GM10266 (cell line): ENCODE measurements around the gene UBE2Z.

Experiments used
- DNase-seq: peaks from one replicate; pipeline ENCODE4 v3.0.0; 2012; ENCODE audit errors: extremely low spot score
- TF ChIP-seq, protein P1 (sequence below): IDR thresholded peaks from 2 replicates; pipeline ENCODE4 v1.5.1; 2012; ENCODE audit warnings: mild to moderate bottlenecking, low read depth; ENCODE audit not compliant: control insufficient read depth, insufficient read depth; ENCODE audit errors: missing control alignments

The UBE2Z gene

DNA sequence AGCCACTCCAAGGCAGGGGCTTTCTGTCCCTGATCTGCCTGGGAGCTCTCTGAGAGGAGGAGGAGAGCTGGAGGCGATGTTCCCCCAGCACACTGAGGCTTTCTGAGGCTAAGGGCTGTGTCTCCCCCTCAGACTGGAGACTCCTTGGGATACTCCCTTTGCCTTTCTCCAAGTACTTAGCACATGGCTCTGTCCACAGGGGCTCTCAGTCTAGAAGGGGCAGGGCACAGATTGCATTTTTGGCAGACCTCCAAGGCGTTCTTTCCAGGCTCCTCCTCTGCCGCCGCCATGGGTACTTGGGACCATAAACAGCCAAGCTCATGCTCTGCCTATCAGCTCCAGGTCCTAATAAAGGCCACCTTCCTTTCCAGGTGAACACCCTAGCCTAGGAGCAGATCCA lies 62.0 kb downstream of the UBE2Z start:
- DNase-seq = no peak
- TF ChIP-seq, protein P1, sequence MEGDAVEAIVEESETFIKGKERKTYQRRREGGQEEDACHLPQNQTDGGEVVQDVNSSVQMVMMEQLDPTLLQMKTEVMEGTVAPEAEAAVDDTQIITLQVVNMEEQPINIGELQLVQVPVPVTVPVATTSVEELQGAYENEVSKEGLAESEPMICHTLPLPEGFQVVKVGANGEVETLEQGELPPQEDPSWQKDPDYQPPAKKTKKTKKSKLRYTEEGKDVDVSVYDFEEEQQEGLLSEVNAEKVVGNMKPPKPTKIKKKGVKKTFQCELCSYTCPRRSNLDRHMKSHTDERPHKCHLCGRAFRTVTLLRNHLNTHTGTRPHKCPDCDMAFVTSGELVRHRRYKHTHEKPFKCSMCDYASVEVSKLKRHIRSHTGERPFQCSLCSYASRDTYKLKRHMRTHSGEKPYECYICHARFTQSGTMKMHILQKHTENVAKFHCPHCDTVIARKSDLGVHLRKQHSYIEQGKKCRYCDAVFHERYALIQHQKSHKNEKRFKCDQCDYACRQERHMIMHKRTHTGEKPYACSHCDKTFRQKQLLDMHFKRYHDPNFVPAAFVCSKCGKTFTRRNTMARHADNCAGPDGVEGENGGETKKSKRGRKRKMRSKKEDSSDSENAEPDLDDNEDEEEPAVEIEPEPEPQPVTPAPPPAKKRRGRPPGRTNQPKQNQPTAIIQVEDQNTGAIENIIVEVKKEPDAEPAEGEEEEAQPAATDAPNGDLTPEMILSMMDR = no peak

DNA sequence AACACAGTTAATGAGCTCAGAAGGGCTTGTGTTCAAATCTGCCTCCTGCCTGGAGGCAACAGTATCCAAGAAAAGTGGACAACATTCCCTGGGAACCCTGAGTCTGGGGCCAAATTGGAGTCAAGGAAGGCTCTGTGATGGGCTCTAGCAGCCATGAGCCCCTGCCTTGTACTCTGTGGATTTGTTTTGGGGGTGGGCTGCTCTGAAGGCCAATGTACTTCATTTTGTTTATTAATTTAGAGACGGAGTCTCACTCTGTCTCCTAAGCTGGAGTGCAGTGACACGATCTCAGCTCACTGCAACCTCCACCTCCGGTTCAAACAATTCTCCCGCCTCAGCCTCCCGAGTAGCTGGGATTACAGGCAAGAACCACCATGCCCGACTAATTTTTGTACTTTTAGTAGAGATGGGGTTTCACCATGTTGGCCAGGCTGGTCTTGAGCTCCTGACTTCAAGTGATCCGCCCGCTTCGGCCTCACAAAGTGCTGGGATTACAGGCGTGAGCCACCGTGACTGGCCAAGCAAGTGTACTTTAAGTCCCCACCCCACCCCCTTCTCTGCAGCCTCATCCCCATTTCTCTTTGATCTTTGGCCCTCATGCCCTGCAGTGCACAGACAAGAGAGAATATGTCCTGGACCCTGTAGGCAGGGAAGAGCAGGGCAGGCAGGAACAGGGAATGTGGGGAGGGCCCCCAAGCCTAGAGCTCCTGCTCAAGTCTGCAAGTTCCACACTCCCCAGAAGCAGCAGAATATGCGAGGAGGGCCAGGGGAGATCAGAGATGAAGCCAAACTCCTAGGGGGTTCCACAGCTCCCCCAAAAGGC lies 62.9 kb downstream of the UBE2Z start:
- no peak for DNase-seq
- TF ChIP-seq, protein P1 = no peak

DNA sequence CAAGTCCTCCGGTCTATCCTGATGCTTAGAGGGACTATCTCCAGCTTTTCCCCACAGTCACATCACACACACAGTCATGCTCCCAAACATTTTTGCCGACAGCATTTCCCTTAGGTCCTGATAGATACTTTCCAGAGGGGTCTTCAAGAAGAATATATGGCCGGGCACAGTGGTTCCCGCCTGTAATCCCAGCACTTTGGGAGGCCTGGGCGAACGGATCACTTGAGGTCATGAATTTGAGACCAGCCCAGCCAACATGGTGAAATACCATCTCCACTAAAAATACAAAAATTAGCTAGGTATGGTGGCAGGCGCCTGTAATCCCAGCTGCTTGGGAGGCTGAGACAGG lies 64.5 kb downstream of the UBE2Z start:
- TF ChIP-seq, protein P1 = no peak
- DNase-seq = no peak

DNA sequence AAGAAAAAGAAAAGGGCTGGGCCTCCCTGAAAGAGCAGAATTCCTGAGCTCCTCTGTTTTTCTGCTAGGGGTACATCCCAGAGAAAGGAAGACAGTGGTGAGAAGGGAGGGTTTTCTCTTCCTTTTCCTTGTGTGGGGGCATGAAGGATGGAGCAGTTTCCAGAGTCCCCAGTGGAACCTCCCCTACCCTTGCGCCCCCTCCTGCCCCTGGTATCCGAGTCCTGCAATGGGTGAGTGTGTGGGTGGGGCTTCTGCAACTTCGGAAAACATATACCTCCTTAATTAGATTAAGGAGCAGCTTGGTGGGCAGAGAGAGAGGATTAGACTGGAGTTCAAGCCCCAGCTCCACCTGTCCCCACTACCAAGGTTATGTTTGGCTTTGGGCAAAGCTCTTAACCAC lies 65.6 kb downstream of the UBE2Z start:
- no peak for DNase-seq
- TF ChIP-seq, protein P1 = no peak
